T-helper 1 cell (primary cell): ENCODE results near the gene RELN.

Experiments
- DNase-seq, 5 donors: peaks; one replicate each; pipeline ENCODE4 v3.0.0-alpha.2; 2012 to 2020

RELN gene

GRCh38 chr7:103989785-103990767 is 618 bp upstream of the RELN start:
- no peak for DNase-seq

DNA sequence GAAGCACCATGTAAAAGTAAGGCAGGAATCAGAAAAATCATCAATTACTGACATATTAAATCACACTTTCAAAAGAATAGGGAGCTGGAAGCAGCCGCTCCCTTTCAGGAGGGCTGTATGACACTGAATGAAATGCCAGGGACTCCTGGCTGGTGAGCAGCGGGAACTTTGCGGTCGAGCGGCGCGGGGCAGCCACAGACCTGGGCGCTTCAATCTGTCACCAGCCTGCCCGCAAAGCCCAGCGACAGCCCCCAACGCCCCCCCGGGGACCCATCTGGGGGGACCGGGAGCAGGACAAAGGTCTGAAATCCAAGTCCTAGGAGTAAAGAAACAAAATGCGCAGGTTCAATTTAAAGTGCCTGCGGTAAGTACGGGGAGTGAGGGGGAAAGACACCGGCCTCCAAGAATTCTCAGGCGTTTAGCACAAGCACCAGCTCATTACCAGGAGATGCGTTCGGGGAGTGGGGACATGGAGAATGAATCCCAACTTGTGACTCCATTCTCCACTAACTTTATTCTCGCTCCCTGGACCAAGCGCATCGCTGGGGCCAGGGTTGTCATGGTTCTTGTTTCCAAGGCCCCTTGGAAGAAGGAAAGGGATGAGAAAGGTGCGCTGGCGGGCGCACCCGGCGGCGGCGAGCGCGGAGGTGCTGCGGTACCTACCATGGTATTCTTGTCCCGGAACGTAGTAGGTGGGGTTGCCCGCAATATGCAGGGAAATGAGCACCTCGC is 824 bp downstream of the RELN start:
- DNase-seq = no peak

DNA sequence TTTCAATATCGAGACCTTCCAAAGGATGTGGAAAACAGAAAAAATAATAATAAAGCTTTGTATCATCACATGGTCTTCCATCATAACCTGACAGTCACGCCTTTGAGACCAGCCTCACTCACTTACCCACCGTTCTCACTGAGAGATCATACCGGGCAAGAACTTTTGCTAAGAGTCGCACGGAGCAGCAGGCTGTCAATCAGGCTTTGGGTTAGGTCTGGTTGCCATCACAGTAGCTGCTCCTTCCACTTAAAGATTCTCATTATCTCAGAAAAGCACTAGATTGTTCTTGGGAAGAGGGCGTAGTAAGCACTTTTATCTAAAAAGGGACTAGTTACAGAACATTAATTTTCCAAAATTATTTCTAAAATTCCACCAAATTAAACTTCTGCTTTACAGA is 2.0 kb downstream of the RELN start:
- no peak for DNase-seq

- DNase-seq = no peak
Observed at GRCh38 chr7:103985565-103986126, 3.8 kb downstream of the RELN start.

DNA sequence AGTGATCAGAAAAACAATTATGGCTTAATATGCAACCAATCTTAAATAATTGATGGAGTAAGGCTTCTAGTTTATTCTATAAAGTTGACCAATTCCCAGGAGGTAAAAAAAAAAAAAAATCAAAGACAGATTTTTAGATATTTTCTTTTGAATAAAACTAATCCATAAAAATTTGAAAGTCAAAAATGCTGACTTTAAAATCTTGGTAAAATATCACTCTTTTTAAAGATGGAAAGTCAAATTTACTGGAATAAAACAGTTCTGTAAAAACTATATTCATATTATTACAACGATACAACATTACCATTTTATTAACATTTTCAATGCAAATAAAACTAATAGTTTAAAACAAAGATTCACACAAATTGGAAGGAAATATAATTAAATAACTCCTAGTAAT is 5.4 kb downstream of the RELN start:
- no peak for DNase-seq

DNA sequence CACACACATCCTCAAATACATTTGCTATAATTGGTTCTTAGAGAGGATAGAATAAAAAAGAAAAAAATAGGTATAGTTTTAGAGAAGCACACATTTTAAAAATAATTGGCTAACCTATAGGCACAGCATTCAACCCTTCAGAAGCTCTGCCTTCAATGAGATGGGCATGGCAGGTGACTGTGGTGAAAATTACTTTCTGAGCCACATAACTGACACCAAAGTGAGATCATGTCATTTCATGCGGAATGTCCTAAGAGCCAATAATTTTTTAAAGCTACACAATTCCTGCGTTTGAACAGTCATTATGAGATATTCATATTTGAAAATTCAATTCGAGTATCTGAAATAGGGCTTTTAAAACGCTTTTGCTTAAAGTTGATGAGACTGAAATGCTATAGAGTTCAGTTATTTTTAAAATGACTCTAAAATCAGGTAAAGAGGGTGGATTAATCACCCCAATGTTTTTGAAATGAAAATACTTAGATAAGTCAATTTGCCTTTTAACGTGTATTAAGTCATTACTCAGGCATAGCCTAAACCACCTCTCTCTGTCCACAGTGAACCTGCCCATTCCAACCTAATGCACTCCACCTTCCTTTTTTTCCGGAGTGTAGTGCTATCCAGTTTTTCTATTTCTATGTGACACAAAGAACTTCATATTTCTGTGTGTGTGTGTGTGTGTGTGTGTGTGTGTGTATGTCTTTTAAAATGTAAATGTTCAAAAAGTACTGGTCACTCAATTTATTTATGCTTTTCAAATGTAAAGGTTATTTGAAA is 6.1 kb downstream of the RELN start:
- DNase-seq = no peak

- DNase-seq = no peak
Observed at GRCh38 chr7:103981003-103981423, 8.4 kb downstream of the RELN start.

GRCh38 chr7:103972779-103973434 is 16.6 kb downstream of the RELN start:
- no peak for DNase-seq

DNA sequence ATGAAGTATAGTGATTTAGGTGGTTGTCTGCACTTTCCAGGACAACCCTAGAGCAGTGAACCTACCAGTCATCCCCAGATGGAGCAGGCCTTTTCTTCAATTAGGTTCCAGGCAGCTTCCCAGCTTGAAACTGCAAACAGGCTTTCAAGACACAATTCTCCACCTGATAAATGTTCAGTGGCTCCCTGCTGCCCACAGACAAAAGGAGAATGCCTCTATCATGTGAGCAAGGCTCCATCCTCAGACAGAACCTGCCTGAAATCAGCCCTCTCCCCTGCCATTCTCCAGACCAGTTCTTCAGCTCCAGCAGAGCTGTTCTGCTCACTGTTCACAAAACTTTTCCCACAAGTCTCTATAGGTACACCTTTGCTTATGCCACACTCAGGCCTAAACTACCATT is 22.1 kb downstream of the RELN start:
- DNase-seq = no peak

DNA sequence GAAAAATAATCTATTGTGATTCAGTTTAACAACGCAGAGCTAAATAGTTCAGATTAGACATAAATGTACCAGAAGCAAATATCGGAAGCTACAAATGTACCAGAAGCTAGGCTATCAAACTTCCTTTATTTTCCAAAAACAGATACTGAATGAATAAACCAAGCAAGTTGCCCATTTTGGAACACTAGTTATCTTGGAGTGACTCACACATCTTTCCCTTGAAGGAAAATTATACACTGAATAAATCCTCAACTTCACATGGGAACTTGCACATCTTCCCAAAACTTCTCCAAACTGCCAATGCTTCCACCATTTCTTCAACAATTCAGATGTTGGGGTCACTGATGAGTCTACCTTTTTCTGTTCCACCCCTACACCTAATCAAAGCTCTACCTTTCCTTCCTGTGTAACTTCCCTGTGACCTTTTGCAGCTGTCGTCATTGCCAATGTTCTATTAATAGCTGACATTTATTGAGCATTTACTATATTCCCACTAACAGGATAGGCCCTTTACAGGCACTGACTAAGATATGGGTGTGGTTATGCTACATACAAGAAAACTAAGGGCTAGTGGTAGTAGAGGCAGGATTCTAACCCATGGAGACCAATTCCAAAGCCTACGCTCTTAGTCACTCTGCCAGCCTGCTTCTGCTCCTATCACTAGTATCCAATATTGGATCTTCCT is 22.7 kb downstream of the RELN start:
- no peak for DNase-seq

DNA sequence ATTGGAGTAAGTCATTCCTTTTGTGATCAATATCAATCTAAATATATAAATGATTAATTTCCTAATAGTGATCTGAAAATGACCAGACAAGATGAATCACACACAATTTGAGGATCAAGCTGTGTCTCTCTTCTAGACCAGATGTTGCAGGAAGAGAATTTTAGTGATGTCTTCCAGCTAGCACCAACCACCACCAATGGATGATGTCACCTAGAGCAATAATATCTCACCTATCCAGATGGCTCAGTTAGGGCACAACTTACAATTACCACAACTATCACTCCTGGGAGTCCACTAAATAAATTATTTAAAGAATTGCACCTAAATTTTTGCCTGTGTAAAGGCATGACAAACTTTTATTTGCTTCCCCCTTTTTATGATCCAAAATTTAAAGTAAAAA is 25.2 kb downstream of the RELN start:
- DNase-seq = no peak

GRCh38 chr7:103962070-103962469 is 27.4 kb downstream of the RELN start:
- DNase-seq = no peak

DNA sequence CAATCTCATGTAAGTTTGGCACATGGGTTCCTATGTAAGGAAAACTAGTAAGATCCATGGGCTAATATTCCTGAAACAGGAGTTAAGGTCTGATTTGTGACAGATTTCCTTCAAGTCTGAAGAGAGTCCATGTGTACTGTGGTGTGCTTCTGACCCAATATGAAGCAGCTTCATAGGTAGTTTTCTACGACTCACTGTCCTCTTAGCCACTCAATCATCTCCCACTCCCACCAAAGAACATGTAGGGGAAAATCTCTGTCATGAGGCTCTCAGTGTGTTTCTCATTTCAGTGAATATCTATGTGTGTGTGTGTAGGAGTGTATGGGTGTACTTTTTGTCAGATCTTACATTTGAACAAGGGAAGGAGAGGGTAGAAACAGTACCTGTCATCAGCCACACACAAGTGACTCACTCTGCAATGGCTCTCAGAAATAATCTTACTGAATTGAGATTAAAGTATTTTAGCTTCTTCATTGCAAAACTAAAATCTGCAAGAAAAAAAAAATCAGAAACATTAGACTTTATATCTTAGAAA is 31.1 kb downstream of the RELN start:
- DNase-seq = no peak

GRCh38 chr7:103955985-103956384 is 33.5 kb downstream of the RELN start:
- no peak for DNase-seq

DNA sequence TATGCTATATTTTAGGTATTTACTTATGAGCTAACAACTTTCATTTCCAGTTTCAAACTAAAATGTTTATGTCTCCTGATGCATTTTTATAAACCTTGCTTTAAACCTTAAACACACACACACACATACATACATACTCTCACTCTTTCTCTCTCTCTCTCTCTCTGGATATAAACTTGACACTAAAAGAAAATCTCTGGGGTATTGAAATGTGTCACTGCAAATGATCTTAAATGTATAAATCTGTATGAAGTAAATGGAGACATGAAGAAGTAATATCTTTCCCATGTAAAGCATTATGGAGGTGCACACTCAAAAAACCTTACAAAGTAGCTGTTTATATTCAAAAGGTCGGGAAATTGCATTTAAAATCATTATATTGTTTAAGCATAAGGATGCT is 37.0 kb downstream of the RELN start:
- DNase-seq = no peak

- DNase-seq = no peak
Observed at GRCh38 chr7:103951311-103951710, 38.1 kb downstream of the RELN start.

DNA sequence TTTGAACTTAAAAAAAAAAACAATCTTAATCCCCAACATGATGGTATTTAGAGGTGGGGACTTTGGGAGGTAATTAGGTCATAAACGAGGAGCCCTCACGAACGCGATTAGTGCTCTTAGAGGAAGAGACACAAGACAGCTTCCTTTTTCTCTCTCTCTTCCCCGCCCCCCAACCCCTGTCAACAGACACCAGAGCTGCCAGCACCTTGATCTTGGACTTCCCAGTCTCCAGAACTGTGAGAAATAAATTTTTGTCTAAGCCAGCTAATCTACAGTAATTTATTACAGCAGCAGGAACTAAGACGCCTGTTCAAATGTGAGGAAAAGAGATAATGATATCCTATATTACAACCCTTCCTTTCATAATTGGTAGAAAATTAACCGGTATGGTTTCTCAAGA is 40.1 kb downstream of the RELN start:
- DNase-seq = no peak

- no peak for DNase-seq
Observed at GRCh38 chr7:103947026-103947655, 42.3 kb downstream of the RELN start.

GRCh38 chr7:103944230-103944900 is 45.1 kb downstream of the RELN start:
- DNase-seq = no peak

GRCh38 chr7:103941976-103942375 is 47.5 kb downstream of the RELN start:
- no peak for DNase-seq
